GM18861 (cell line): ENCODE data around the gene TPSB2.
"Not testable (repeated sequence)": the region's sequence is repeated elsewhere in the genome, so short reads cannot be mapped to it uniquely, and the experiment has no call there.

Experiments
- ATAC-seq: cut with Tn5 transposase; IDR thresholded peaks from one replicate; pipeline ENCODE4 v1.9.1; 2021; ENCODE audit not compliant: unreplicated experiment

Gene TPSB2

DNA sequence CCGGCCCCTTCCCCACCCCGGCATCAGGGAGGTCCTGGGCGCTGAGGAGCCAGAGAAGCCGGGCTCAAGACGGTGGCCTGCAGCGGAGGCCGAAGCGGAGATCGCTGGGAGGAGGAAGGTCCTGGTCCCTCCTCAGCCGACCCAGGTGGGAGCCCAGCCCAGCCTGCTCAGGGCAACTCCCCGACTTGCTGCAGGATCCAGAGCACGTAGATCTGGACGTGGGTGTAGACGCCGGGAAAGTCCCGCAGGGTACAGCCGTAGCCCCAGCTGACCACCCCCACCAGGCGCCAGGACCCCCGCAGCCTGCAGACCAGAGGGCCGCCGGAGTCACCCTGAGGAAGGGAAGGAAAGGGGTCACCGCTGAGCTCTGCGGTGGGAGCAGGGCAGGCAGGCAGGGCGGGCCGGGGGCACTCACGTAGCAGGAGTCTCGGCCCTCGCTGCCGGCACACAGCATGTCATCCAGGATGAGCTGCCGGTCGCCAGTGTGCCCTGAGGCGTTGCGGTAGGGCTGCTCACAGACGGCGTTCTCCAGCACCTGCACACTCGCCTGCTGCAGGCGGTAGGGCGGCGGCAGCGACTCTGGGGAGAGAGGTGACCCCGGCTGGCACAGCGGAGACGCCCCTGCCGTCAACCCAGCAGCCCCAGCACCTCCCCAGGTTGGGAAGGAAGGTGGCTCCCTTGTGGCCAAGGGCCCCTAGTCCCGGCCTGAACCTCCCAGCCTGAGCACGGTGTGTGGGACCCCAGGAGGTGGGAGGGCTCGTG, 31.3 kb upstream of the TPSB2 start:
- no peak for ATAC-seq

DNA sequence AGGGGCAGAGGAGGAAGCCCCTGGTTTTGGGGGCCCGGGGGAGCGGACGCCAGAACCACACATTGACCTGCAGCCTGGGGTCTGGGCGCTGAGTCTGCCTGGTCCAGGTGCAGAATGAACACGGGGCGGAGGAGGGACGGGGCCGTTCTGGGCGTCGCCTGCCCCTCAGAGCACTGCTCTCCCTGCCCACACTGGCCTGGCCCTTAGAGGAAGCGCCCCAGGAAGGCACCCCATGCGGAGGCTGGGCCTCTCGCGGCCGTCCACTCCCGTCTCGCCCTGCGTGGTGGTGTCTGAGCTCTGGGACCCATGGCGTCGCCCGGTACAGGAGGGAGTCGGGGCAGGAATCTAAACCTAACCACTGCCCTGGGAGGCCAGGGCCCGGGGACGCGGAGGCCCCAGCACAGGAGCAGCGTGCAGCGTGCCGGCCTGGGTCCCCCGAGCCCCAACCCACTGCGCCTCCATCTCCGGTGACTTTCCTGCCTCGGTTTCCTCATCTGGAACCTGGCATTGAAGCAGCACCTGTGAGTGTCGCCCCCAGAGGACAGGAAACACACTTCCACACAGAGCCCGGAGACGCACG, 30.2 kb upstream of the TPSB2 start:
- no peak for ATAC-seq

DNA sequence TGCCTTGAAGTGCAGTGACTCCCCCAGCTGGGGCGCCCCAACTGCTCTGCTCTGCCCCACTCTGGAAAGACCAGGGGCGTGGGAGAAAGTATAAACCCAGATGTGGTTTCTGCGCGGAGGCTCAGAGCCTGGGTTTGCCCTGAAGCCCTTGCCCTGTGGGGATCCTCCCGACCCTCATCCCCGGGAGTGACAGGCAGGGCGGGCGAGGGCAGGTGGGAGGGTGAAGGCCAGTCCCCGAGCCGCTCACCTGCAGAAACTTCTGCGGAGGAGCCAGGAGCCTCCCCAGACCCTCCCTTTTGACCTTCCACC, 29.7 kb upstream of the TPSB2 start:
- ATAC-seq, result no peak

DNA sequence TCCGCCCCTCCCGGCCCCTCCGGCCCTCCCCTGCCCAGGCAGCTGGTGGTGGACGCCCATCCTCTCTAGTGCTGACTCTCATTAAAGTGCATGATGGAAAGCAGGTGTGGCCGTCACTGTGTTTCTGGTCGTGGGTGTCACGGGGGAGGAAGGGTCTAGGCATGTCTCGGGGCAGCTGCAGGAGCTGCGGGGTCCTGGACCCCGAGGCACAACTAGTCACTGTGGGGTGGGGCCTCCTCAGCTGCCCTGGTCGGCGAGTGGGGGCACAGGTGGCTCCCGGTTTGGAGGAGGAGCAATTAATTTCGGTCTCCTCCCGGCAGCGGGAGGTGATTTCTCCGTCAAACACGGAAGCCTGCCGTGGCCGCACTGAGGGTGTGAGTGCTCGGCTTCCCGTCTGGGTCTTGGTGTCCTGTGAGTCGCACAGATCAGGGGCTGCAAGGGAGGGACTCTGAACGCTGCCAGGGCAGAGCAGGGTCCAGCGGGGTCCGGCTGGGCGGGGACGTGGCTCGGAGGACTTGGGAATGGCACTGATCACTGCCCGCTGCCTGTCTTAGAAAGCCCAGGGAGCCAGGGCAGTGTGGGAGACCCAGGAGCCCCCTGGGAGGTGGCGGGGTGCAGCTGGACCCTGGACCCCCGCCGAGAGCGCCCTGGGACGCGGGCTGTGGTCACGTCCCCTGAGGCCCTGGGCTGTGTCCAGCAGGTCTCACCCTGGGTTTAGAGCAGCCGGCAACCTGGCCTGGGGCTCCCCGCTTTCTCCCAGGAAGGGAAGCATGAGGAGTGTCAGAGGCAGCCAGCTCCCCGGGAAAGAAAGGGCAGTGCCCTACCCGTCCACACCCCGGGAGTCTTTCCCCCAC, 29.1 kb upstream of the TPSB2 start:
- ATAC-seq, result no peak

DNA sequence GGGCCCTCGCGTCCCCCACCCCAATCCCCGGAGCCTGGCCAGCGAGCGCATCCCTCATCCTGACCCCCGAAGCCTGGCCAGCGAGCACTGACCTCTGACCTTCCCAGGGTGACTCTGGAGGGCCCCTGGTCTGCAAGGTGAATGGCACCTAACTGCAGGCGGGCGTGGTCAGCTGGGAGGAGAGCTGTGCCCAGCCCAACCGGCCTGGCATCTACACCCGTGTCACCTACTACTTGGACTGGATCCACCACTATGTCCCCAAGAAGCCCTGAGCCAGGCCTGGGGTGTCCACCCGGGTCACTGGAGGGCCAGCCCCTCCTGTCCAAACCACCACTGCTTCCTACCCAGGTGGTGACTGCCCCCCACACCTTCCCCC, 28.2 kb upstream of the TPSB2 start:
- ATAC-seq, result no peak

DNA sequence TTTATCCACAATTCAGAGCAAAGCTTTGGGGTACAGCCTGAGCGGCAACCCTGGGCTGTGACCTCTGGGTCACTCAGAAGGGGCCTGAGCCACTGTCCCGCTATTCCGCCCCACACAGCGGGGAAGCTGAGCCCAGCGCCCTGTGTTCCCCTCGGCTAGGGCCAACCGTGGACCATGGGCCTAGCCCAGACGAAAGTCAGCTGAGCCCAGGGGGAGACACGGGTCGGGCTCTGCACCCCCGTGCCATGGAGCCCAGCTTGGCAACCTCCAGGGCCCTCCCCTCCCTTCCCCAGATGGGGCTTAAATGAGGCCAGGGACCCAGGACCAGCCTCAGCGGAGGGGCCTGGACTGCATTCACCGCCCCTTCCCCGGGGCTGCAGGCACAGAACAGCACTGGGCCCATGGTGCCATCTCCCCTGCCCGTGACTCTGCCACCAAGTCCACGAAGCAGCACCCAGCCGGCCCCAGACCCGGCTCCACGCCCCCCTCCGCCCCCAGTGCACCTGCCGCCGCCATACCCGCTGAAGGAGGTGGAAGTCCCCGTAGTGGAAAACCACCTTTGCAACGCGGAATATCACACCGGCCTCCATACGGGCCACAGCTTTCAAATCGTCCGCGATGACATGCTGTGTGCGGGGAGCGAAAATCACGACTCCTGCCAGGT, 27.7 kb upstream of the TPSB2 start:
- no peak for ATAC-seq

DNA sequence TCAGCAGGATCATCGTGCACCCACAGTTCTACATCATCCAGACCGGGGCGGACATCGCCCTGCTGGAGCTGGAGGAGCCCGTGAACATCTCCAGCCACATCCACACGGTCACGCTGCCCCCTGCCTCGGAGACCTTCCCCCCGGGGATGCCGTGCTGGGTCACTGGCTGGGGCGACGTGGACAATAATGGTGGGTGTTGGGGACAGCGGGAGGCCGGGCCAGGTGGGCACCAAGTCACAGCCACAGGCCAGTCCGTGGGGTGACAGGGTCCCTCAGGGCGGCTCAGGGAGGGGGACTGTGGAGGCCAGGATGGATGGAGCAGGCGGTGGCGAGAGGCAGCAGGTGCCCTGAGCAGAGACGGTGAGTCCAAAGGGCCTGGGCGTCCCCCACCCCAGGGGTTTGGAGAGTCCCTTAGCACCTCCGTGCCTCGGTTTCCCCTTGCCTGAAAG, 26.9 kb upstream of the TPSB2 start:
- no peak for ATAC-seq

DNA sequence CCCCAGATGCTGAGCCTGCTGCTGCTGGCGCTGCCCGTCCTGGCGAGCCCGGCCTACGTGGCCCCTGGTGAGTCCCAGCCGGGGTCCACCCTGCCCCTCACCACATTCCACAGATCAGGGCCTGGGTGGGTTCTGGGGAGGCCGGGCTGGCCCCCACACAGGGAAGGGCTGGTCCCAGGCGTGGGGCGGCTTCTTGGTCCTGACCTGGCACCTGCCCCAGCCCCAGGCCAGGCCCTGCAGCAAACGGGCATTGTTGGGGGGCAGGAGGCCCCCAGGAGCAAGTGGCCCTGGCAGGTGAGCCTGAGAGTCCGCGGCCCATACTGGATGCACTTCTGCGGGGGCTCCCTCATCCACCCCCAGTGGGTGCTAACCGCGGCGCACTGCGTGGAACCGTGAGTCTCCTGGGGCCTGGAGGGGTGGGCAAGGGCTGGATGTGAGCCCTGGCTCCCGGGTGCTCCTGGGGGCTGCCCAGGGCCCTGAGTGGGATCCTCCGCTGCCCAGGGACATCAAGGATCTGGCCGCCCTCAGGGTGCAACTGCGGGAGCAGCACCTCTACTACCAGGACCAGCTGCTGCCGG, 26.4 kb upstream of the TPSB2 start:
- not testable (repeated sequence) for ATAC-seq

DNA sequence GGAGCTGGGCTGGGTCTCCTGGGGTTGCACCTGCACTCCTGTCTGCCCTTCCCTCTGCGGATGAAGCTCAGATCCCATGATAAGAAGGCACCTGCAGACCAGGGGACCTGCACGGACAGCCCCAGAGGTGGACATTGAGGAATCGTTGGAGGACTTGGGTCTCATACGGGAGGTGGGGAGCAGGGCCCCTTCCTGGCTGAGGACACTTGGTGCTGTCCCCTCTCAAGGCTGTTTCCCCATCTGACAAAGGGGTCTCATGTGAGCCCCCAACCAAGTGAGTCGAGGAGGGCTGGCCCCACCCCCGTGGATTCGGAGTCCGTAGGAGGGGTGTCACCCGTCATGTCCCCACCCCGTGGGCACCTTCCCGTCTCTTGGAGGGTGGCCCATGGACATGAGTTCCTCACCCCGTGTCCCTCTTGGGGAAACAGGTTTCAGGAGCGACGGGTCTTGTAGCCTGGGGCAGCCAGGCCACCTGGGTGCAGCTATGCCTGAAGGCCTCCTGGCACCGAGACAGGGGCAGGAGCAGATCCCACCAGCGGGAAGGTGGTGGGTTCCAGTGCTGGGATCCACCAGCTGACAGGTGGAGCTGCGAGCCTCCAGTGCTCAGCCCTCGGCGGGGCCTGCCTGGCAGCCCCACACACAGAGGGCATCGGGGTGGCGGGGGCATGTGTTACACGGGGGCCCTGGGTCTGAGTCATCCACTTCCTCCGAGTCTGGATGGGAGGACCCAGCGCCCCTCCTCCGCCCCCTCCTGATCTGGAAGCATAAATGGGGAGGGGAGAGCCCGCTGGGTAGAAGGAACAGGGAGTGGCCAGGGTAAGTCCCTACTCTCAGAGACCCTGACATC, 25.5 kb upstream of the TPSB2 start, which contains the start of gene TPSD1:
TSS of gene TPSD1 (plus strand) at position 794 of the 847 bp plus-strand sequence. CDS start 212 bp downstream, outside the sequence.
- ATAC-seq, result not testable (repeated sequence)

DNA sequence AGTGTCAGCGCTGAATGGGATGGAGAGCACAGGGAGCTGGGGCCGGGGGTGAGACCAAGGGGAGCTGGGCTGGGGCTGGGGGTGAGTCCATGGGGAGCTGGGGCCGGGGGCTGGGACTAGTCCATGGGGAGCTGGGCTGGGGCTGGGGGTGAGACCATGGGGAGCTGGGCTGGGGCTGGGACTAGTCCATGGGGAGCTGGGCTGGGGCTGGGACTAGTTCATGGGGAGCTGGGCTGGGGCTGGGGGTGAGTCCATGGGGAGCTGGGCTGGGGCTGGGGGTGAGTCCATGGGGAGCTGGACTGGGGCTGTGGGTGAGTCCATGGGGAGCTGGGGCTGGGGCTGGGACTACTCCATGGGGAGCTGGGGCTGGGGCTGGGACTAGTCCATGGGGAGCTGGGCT, 24.8 kb upstream of the TPSB2 start:
- ATAC-seq, result not testable (repeated sequence)

DNA sequence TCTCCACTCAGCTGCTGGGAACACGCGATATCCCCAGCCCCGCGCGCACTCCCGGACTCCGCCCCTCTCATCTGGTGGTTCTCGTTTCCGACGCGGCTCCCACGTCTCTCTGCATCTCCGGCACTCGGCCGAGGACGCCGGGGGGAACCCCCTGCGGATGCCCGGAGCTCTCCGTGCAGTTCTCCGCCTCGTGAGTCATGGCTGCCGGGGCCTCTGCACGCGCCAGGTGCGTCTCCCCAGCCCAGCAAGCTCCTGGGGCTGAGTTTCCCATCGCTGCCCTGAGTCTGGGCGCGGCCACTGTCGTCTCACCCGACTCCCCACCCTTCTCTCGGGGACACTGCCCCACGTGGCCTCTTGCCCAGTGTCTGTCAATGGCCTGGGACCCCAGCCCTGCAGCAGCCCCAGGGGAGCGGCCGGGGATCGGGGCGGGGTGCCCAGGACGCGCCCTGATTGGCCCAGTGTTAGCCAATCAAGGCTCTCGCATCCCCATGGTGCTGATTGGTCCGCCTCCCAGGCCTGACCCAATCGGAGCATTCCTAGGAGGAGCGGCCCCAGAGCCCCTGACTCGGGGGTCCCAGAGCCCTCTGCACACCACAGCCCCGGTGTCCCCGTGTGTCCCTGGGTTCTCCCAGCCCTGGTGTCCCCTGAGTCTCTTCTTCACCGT, 23.8 kb upstream of the TPSB2 start:
- ATAC-seq, result not testable (repeated sequence)

DNA sequence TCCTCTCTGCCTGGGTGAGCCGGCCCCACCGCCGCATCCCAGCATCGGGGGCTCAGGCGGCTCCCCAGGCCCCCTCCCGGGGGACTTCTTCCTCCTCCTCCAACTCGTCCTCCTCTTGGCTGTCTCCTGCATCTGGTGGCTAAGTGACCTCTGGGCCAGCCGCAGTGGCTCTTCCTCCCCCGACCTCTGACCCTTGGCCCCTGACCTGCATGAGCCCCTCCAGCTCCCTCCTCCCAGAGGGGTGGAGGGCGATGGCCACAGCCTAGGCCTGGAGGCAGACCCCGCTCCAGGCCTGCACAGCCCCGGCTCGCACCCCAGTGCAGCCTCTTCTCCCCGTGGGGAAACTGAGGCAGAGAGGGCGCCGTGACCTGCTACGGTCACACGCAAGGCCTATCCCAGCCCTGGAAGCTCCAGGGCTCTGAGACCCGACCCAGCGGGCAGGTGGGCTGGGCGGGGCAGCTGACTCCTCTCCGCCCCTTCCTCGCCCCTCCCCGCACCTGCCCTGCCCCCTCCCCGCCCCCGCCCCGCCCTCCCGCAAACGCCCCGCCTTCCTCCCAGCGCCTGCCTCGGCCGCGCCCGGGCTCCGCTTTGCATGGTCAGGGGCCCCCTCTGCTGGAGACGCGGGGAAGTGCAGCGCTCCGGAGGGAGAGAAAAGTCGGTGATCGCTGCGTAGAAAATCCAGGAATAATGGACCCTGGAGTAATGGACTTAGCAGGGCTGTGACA, 19.2 kb upstream of the TPSB2 start:
- ATAC-seq, result not testable (repeated sequence)

DNA sequence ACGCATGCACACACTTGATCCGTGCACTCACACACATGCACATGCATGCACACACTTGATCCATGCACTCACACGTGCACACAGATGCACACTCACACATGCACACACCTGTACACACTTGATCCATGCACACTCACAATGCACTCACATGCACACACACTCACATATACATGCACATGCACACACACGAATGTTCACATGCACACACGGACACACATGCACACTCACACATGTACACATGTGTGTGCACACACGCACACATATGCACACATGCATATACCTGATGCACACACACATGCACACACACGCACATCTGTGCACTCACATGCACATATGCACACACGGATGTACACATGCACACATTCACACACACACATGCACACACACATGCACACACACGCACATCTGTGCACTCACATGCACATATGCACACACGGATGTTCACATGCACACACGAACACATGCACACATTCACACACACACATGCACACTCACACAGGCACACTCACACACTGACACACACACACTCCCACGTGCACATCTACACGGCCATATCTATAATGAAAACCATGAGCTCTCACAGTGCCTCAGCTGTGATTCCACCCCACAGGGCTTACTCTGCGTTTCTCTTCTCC, 18.0 kb upstream of the TPSB2 start:
- ATAC-seq, result not testable (repeated sequence)

DNA sequence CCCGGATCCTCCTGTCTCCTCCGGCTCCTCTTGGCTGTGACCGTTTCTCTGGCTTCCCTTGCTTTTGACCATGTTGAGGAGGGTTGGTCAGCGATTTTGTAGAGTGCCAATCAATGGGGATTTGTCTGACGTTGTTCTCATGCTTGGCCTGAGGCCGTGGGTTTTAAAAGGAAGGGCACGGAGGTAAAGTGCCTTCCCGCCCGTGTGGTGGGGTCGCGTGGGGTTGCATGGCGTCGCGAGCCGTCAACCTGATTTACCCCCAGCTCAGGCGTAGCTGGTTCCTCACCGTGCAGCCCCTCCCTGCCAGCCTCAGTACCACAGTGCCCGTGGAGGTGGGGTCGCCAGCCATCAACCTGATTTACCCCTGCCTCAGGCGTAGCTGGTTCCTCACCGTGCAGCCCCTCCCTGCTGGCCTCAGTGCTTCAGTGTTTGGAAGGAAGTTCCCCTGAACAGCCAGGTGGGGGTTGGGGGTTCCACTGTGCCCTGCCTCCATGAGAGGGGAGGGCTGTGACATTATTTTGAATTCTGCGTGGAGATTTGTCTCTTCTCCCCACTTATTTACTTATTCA, 15.6 kb upstream of the TPSB2 start:
- no peak for ATAC-seq

DNA sequence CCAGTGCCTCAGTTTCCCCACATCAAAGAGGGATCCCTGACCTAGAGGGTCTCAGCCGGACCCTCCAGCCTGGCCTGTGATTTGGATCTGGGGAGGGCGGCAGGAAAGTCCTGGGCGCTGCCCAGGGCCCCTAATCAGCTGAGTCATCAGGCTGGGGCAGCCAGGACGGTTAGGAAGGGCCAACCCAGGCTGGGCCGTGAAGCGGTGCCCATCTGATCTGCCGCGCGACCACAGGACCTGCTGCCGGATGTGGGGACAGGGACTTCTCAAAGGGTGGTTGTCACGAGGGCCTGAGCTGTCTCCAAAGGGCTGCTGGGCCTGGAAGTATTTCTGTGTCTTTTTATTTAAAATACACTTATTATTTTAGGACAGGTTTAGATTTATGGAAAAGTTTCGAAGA, 14.9 kb upstream of the TPSB2 start:
- ATAC-seq, result no peak

DNA sequence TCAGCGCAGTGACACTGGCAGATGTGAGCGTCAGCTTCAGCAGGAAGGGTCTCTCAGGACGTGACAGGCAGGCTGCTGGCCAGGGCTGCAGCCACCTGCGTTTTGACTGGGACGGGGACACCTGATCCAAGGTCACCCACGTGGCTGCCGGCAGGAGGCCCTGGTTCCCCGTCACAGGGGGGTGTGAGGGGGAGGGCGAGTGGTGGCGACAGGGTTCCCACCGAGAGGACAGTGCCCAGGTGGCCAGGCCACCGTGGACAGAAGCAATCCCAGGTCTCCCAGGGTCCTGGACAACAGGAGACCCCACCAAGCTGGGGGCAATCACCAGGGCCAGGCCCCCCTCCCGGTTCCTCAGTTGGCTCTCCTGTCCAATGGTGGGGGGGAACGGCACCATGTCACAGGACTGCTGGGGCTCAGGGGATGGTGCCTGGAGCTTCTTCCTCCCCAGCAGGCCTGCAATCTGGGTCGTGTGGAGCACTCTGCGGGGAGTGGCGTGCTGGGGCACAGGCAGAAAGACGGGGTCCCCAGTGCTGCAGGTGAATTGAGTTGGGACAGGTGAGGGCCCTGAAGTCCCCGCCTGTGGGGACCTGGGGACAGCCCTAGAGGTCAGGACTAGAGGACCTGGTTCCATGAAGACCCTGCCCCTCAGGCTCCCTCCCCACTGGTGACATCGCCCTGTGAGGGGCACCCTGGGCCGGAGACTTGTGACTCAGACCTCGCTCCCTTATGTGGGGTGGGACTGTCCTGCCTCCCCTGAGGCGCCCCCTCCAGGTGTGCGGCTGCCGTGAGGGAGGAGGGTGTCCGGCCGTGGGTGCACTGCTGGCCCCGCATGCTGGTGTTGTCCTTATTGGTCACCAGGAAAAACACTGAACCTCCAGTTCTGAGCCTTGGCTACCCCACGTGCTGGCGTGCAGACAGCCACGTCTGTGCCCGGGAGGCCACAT, 14.2 kb upstream of the TPSB2 start:
- not testable (repeated sequence) for ATAC-seq

DNA sequence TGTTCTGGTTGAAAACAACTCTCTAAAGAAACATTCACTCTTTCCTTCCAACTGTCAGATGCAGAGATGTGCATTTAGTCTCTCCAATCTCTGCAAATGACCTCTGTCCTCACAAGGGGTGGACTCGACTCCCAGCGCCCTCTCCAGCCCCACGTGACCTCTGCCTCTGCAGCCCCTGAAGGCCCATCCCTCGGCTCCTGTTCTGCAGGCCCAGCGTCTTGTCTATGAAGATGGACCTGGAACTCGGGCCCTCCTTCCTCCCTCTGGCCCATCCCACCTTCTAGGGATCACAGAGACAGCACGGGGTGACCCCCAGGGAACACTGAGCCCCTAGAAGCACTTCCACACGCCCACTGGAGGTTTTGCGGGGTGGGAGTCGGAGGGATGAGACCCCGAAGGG, 13.4 kb upstream of the TPSB2 start:
- not testable (repeated sequence) for ATAC-seq
